Measurements from ENCODE around the gene LENG8. TPM values are rescaled to one million over a fixed set of nuclear protein-coding genes. Genes with fewer than 3 reads are reported as not detected.

LENG8 gene
- polyA plus RNA-seq, 1 experiment, result 16.1 TPM

GRCh38 chr19:54477650-54478049 lies 28.7 kb downstream of the LENG8 start:
- no peak for DNase-seq (ENCODE audit: low read depth, low spot score)
- ChIA-PET CTCF (interaction anchor here (1.1 to 3.1 kb wide), 6 partner anchors 12 to 941 kb away, joined by 3 to 33 read pairs (median 4); no protein-coding TSS in a partner anchor), POLR2A (no interaction called here)
- TF ChIP-seq, protein P1, sequence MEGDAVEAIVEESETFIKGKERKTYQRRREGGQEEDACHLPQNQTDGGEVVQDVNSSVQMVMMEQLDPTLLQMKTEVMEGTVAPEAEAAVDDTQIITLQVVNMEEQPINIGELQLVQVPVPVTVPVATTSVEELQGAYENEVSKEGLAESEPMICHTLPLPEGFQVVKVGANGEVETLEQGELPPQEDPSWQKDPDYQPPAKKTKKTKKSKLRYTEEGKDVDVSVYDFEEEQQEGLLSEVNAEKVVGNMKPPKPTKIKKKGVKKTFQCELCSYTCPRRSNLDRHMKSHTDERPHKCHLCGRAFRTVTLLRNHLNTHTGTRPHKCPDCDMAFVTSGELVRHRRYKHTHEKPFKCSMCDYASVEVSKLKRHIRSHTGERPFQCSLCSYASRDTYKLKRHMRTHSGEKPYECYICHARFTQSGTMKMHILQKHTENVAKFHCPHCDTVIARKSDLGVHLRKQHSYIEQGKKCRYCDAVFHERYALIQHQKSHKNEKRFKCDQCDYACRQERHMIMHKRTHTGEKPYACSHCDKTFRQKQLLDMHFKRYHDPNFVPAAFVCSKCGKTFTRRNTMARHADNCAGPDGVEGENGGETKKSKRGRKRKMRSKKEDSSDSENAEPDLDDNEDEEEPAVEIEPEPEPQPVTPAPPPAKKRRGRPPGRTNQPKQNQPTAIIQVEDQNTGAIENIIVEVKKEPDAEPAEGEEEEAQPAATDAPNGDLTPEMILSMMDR (IDR thresholded peaks at IDR 0.05; ENCODE audit: low read depth, low read length), result peak; percentile 8; the same call in 1 of the 2 replicates
- Histone ChIP-seq H3K9me3 (ENCODE audit: control insufficient read depth, insufficient read depth, low read length) (no peaks in the 10 kb centered on the region), H3K27ac (ENCODE audit: low read depth, low read length) (no peak overlapping the region), H3K4me3 (ENCODE audit: low read depth, low read length) (no peak overlapping the region), H3K27me3 (ENCODE audit: control insufficient read depth, insufficient read depth, low read length) (no peaks in the 10 kb centered on the region)

GRCh38 chr19:54478677-54479266 lies 29.8 kb downstream of the LENG8 start:
- H3K27ac ChIP-seq (ENCODE audit: low read depth, low read length), result no peak overlapping the region

GRCh38 chr19:54480051-54480450 lies 31.1 kb downstream of the LENG8 start:
- no peaks in the 10 kb centered on the region for H3K9me3 ChIP-seq (ENCODE audit: control insufficient read depth, insufficient read depth, low read length)
- H3K4me3 ChIP-seq (ENCODE audit: low read depth, low read length), result no peak overlapping the region
- POLR2A ChIA-PET, result interaction anchor here (0.6 kb wide), 1 partner anchor 52 kb away, joined by 4 read pairs; no protein-coding TSS in a partner anchor
- CTCF ChIA-PET, result interaction anchor here (0.5 to 2.3 kb wide), 4 partner anchors 11 to 264 kb away, joined by 5 to 22 read pairs (median 8); no protein-coding TSS in a partner anchor
- no peak for DNase-seq (ENCODE audit: low read depth, low spot score)
- TF ChIP-seq, protein P1 (IDR thresholded peaks at IDR 0.05; ENCODE audit: low read depth, low read length), result no peak
- no peaks in the 10 kb centered on the region for H3K27me3 ChIP-seq (ENCODE audit: control insufficient read depth, insufficient read depth, low read length)
- H3K27ac ChIP-seq (ENCODE audit: low read depth, low read length), result no peak overlapping the region

More at GRCh38 chr19:54478677-54479266, 29.8 kb downstream of the LENG8 start:
- DNase-seq (ENCODE audit: low read depth, low spot score), result no peak
- H3K9me3 ChIP-seq (ENCODE audit: control insufficient read depth, insufficient read depth, low read length), result no peaks in the 10 kb centered on the region
- CTCF ChIA-PET, result interaction anchor here (0.6 to 3.1 kb wide), 13 partner anchors 10 to 1924 kb away, joined by 3 to 33 read pairs (median 3); partner anchors contain the start of gene RDH13
- POLR2A ChIA-PET, result no interaction called here
- H3K4me3 ChIP-seq (ENCODE audit: low read depth, low read length), result no peak overlapping the region
- TF ChIP-seq, protein P1 (IDR thresholded peaks at IDR 0.05; ENCODE audit: low read depth, low read length), result peak; percentile 76
- no peaks in the 10 kb centered on the region for H3K27me3 ChIP-seq (ENCODE audit: control insufficient read depth, insufficient read depth, low read length)

DNA sequence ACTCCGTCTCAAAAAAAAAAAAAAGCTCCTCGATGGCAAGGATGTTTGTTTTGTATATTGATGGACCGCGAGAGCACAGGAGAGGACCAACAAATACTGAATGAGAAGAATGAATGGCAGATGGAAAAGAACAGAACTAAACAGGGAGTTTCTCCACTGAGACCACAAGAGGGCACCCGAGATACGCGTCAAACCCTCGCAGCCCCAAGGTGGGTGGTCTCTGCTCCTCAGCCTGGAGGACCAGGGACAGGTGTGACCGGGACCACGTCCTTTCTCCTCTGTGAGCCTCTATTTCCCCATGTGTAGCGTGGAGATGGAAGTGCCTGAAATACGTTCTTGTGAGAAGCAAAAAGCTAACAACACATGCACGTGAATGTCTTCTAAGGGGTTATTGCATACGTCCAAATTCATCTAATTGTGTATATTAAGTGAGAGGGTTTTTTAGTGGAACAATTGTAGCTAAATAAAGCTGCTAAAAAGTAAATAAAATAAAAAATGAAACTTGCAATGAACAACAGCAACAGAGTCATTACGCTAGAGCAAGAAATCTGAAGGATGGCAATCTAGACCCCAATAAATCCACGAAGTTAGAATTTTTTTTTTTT lies 32.4 kb downstream of the LENG8 start:
- Histone ChIP-seq H3K27ac (ENCODE audit: low read depth, low read length) (no peak overlapping the region), H3K27me3 (ENCODE audit: control insufficient read depth, insufficient read depth, low read length) (no peaks in the 10 kb centered on the region), H3K4me3 (ENCODE audit: low read depth, low read length) (no peak overlapping the region), H3K9me3 (ENCODE audit: control insufficient read depth, insufficient read depth, low read length) (no peaks in the 10 kb centered on the region)
- TF ChIP-seq, protein P1 (IDR thresholded peaks at IDR 0.05; ENCODE audit: low read depth, low read length), result peak; percentile 79
- no peak for DNase-seq (ENCODE audit: low read depth, low spot score)
- POLR2A ChIA-PET, result no interaction called here
- CTCF ChIA-PET, result interaction anchor here (0.6 to 2.3 kb wide), 31 partner anchors 9 to 1780 kb away, joined by 3 to 22 read pairs (median 4); partner anchors contain the start of genes CDC42EP5 and LAIR2

DNA sequence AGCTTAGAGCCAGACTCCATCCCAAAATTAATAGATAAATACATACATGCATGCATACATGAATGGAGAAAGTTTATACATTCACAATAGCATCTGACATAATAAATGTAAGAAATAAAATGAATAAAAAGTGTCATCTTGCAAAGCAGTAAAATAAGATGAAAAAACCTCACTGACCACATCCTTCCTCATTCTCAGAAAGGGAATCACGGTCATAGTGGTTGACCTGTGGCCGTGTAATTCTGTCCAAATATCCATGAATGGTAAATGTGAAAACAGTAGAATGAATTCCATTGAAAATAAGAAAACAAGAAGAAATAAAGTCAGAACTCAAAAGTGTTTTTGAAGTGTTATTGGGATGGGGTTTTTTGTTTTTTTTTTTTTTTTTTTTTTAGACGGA lies 33.9 kb downstream of the LENG8 start:
- ChIA-PET POLR2A (no interaction called here), CTCF (no interaction called here)
- DNase-seq (ENCODE audit: low read depth, low spot score), result no peak
- TF ChIP-seq, protein P1 (IDR thresholded peaks at IDR 0.05; ENCODE audit: low read depth, low read length), result no peak
- no peak overlapping the region for H3K27ac ChIP-seq (ENCODE audit: low read depth, low read length)
- H3K27me3 ChIP-seq (ENCODE audit: control insufficient read depth, insufficient read depth, low read length), result no peaks in the 10 kb centered on the region
- no peaks in the 10 kb centered on the region for H3K9me3 ChIP-seq (ENCODE audit: control insufficient read depth, insufficient read depth, low read length)
- H3K4me3 ChIP-seq (ENCODE audit: low read depth, low read length), result no peak overlapping the region
